DND-41 (cell line): Measurements from ENCODE around the gene EYA4.

Source experiments
- EZH2 ChIP-seq: IDR thresholded peaks from 3 replicates; pipeline ENCODE4 v1.6.1; 2012; ENCODE audit warnings: borderline replicate concordance, low read depth, mild to moderate bottlenecking, moderate library complexity, low read length, inconsistent platforms; ENCODE audit not compliant: severe bottlenecking
- TF ChIP-seq, protein P1 (sequence below): IDR thresholded peaks from 2 replicates; pipeline ENCODE4 v1.5.1; 2012; ENCODE audit warnings: borderline replicate concordance, low read length, moderate library complexity, mild to moderate bottlenecking; ENCODE audit not compliant: poor library complexity, severe bottlenecking; ENCODE audit errors: extremely low read depth

DNA sequence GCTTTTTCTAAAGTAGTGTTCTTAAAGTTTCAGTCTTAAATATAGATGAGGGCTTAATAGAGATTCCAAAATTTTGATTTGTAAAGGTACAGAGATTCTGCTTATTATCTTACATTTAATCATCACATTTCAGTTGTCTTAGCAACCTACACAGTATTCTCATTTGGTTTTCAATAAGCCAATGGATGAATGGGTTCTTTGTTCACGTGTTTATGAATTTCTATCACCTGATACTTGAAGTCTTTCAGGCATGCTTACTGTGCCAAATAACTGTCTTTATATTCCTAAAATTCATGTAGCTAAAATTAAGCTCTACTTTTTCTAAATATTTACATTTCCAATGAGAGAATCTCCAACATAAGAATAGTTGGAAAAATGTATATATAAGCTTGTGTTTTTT lies 152.7 kb downstream of the EYA4 start:
- TF ChIP-seq EZH2, result no peak
- TF ChIP-seq, protein P1, sequence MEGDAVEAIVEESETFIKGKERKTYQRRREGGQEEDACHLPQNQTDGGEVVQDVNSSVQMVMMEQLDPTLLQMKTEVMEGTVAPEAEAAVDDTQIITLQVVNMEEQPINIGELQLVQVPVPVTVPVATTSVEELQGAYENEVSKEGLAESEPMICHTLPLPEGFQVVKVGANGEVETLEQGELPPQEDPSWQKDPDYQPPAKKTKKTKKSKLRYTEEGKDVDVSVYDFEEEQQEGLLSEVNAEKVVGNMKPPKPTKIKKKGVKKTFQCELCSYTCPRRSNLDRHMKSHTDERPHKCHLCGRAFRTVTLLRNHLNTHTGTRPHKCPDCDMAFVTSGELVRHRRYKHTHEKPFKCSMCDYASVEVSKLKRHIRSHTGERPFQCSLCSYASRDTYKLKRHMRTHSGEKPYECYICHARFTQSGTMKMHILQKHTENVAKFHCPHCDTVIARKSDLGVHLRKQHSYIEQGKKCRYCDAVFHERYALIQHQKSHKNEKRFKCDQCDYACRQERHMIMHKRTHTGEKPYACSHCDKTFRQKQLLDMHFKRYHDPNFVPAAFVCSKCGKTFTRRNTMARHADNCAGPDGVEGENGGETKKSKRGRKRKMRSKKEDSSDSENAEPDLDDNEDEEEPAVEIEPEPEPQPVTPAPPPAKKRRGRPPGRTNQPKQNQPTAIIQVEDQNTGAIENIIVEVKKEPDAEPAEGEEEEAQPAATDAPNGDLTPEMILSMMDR, result no peak
